Measurements from ENCODE around the gene GAGE13.
"Not testable (repeated sequence)": the region's sequence is repeated elsewhere in the genome, so short reads cannot be mapped to it uniquely, and the experiment has no call there.

GRCh38 chrX:49344496-49345175 lies 13.3 kb downstream of the GAGE13 start:
- not testable (repeated sequence) for TF ChIP-seq CTCF, POLR2AphosphoS5 (IDR thresholded peaks at IDR 0.05)
